SHP77 (cell line): ENCODE measurements around the gene PCDHB16.
"Not testable (repeated sequence)": the region's sequence is repeated elsewhere in the genome, so short reads cannot be mapped to it uniquely, and the experiment has no call there.

Experiments
- DNase-seq, 2 experiments: peaks; one replicate each; lab custom pipeline; 2025; lab: John Stamatoyannopoulos, UW

PCDHB16 gene

DNA sequence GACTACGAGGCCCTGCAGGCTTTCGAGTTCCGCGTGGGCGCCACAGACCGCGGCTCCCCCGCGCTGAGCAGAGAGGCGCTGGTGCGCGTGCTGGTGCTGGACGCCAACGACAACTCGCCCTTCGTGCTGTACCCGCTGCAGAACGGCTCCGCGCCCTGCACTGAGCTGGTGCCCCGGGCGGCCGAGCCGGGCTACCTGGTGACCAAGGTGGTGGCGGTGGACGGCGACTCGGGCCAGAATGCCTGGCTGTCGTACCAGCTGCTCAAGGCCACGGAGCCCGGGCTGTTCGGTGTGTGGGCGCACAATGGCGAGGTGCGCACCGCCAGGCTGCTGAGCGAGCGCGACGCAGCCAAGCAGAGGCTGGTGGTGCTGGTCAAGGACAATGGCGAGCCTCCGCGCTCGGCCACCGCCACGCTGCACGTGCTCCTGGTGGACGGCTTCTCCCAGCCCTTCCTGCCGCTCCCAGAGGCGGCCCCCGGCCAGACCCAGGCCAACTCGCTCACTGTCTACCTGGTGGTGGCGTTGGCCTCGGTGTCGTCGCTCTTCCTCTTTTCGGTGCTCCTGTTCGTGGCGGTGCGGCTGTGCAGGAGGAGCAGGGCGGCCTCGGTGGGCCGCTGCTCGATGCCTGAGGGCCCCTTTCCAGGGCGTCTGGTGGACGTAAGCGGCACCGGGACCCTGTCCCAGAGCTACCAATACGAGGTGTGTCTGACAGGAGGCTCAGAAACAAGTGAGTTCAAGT is 2.1 kb downstream of the PCDHB16 start:
- not testable (repeated sequence) for DNase-seq

DNA sequence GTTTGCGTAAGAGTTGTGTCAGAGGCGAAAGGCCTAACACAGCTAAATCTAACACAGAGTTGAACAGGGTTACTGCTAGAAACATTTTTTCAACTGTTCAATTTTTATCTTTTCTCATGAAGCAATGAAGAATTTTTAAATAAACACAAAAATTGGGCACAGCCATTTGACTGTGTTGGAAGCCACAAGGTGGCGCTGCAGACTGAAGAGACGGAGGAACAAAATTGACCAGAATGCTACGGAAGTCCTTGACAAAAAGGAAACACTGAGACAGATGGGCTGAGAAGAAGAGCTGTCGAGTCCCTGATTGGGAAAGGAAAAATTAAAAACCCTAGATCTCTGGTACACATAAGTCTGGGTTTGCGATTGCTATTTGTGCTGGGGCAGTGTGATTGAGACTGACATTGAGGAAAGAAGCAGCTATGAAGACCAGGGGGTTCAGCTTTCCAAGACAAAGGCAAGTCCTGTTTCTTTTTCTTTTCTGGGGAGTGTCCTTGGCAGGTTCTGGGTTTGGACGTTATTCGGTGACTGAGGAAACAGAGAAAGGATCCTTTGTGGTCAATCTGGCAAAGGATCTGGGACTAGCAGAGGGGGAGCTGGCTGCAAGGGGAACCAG is 4.8 kb downstream of the PCDHB16 start, which contains the start of gene PCDHB9:
Gene PCDHB9, plus strand, starts transcription at position 265 of the 616 bp plus-strand sequence. Its CDS starts 158 bp downstream, at position 423.
- no peak for DNase-seq

DNA sequence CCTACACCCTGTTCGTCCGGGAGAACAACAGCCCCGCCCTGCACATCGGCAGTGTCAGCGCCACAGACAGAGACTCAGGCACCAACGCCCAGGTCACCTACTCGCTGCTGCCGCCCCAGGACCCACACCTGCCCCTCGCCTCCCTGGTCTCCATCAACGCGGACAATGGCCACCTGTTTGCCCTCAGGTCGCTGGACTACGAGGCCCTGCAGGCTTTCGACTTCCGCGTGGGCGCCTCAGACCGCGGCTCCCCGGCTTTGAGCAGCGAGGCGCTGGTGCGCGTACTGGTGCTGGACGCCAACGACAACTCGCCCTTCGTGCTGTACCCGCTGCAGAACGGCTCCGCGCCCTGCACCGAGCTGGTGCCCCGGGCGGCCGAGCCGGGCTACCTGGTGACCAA is 6.5 kb downstream of the PCDHB16 start:
- not testable (repeated sequence) for DNase-seq

DNA sequence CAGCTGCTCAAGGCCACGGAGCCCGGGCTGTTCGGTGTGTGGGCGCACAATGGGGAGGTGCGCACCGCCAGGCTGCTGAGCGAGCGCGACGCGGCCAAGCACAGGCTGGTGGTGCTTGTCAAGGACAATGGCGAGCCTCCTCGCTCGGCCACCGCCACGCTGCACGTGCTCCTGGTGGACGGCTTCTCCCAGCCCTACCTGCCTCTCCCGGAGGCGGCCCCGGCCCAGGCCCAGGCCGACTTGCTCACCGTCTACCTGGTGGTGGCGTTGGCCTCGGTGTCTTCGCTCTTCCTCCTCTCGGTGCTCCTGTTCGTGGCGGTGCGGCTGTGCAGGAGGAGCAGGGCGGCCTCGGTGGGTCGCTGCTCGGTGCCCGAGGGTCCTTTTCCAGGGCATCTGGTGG is 6.9 kb downstream of the PCDHB16 start:
- not testable (repeated sequence) for DNase-seq

DNA sequence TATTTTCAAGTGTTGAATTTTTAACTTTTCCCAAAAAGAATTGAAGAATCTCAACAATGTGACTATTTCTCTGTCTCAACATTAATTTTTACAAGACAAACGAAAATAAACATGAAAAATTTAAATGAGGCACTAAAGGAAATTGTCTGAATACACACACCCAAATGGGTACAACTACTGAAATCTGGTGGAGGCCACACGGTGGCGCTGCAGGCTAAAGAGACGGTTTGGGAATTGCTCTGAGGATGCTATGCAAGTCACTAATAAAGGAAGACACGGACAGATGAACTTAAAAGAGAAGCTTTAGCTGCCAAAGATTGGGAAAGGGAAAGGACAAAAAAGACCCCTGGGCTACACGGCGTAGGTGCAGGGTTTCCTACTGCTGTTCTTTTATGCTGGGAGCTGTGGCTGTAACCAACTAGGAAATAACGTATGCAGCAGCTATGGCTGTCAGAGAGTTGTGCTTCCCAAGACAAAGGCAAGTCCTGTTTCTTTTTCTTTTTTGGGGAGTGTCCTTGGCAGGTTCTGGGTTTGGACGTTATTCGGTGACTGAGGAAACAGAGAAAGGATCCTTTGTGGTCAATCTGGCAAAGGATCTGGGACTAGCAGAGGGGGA is 10.0 kb downstream of the PCDHB16 start, which contains the start of gene PCDHB10:
Gene PCDHB10, plus strand, starts transcription at position 244 of the 616 bp plus-strand sequence. Its CDS starts 200 bp downstream, at position 444.
- peak; percentile 25 to 35 for DNase-seq

DNA sequence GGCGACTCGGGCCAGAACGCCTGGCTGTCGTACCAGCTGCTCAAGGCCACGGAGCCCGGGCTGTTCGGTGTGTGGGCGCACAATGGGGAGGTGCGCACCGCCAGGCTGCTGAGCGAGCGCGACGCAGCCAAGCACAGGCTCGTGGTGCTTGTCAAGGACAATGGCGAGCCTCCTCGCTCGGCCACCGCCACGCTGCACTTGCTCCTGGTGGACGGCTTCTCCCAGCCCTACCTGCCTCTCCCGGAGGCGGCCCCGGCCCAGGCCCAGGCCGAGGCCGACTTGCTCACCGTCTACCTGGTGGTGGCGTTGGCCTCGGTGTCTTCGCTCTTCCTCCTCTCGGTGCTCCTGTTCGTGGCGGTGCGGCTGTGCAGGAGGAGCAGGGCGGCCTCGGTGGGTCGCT is 12.1 kb downstream of the PCDHB16 start:
- not testable (repeated sequence) for DNase-seq

DNA sequence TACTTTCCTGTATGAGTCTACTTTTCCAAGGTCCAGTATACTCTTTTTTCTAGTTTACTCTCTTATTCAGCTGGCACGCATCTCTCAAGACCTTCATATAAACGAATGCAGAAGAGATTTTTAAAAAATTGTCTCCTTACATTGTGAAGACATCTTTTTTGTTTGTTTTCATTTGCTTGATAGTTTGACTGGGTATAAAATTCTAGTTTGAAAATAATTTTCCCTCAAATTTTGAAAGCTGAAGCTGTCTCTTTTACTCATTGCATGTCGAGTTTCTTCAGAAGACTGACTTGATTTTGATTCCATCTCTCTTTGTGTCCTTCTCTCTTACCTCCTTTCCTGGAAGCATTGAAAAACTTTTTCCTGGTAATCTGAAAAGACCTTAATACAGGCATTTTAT is 14.2 kb downstream of the PCDHB16 start:
- DNase-seq, result no peak

DNA sequence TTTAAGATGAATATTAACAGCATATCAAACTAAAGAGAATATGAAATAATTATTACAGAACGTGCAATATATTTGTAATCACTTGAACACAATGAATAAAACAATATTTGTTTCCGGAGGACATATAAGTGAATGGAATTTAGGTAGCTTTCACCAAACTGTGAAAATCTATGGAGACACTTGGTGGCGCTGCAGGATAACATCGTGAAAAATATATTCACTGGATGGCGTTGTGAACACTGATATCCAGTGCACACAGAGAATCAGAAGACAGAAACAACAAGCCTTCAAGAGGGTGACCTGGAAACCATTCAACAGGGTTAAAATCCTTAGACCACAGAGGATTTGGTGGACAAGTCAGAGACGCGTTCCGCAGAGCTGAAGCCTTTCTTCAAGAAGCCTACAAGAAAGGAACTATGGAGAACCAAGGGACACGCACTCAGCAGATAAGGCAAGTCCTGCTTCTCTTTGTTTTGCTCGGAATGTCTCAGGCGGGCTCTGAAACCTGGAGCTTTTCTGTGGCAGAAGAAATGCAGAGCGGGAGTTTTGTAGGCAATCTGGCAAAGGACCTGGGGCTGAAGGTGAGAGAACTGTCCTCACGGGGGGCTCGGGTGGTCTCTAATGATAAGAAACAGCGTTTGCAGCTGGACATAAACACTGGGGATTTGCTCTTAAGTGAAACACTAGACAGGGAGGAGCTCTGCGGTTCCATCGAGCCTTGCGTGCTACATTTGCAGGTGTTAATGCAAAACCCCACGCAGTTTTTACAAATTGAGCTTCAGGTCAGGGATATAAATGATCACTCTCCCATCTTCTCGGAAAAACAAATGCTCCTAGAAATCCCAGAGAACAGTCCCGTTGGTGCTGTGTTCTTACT is 17.4 kb downstream of the PCDHB16 start, which contains the start of gene PCDHB11:
Gene PCDHB11, plus strand, starts transcription at position 269 of the 877 bp plus-strand sequence. Its CDS starts 148 bp downstream, at position 417.
- peak; percentile 18 to 47 for DNase-seq

DNA sequence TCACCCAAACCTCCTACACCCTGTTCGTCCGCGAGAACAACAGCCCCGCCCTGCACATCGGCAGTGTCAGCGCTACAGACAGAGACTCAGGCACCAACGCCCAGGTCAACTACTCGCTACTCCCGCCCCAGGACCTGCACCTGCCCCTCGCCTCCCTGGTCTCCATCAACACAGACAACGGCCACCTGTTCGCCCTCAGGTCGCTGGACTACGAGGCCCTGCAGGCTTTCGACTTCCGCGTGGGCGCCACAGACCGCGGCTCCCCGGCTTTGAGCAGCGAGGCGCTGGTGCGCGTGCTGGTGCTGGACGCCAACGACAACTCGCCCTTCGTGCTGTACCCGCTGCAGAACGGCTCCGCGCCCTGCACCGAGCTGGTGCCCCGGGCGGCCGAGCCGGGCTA is 18.9 kb downstream of the PCDHB16 start:
- not testable (repeated sequence) for DNase-seq

DNA sequence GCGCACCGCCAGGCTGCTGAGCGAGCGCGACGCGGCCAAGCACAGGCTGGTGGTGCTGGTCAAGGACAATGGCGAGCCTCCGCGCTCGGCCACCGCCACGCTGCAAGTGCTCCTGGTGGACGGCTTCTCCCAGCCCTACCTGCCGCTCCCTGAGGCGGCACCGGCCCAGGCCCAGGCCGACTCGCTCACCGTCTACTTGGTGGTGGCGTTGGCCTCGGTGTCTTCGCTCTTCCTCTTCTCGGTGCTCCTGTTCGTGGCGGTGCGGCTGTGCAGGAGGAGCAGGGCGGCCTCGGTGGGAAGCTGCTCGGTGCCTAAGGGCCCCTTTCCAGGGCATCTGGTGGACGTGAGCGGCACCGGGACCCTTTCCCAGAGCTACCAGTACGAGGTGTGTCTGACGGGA is 19.5 kb downstream of the PCDHB16 start:
- DNase-seq, result not testable (repeated sequence)

DNA sequence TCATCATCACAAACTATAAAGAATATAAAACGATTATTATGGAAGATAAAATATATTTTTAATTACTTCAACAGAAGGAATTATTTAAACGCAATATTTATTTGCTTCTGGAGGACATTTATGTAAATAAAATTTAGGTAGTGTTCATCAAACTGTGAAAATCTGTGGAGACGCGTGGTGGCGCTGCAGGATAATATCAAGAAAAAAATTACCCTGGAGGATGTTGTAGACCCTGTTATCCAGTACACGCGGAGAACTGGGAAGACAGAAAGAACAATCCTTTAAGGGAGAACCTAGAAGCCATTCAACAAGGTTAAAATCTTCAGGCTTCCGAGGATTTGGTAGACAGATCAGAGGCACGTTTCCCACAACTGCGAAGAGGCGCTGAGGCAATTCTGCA is 26.3 kb downstream of the PCDHB16 start, which contains the start of gene PCDHB12:
Gene PCDHB12, plus strand, starts transcription at position 242 of the 400 bp plus-strand sequence. CDS start 189 bp downstream, outside the sequence.
- DNase-seq, result no peak

DNA sequence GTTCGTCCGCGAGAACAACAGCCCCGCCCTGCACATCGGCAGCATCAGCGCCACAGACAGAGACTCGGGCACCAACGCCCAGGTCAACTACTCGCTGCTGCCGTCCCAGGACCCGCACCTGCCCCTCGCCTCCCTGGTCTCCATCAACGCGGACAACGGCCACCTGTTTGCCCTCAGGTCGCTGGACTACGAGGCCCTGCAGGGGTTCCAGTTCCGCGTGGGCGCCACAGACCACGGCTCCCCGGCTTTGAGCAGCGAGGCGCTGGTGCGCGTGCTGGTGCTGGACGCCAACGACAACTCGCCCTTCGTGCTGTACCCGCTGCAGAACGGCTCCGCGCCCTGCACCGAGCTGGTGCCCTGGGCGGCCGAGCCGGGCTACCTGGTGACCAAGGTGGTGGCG is 28.1 kb downstream of the PCDHB16 start:
- not testable (repeated sequence) for DNase-seq

DNA sequence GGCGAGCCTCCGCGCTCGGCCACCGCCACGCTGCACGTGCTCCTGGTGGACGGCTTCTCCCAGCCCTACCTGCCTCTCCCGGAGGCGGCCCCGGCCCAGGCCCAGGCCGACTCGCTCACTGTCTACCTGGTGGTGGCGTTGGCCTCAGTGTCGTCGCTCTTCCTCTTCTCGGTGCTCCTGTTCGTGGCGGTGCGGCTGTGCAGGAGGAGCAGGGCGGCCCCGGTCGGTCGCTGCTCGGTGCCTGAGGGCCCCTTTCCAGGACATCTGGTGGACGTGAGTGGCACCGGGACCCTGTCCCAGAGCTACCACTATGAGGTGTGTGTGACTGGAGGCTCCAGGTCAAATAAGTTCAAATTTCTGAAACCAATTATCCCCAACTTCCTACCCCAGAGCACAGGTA is 28.7 kb downstream of the PCDHB16 start:
- not testable (repeated sequence) for DNase-seq

DNA sequence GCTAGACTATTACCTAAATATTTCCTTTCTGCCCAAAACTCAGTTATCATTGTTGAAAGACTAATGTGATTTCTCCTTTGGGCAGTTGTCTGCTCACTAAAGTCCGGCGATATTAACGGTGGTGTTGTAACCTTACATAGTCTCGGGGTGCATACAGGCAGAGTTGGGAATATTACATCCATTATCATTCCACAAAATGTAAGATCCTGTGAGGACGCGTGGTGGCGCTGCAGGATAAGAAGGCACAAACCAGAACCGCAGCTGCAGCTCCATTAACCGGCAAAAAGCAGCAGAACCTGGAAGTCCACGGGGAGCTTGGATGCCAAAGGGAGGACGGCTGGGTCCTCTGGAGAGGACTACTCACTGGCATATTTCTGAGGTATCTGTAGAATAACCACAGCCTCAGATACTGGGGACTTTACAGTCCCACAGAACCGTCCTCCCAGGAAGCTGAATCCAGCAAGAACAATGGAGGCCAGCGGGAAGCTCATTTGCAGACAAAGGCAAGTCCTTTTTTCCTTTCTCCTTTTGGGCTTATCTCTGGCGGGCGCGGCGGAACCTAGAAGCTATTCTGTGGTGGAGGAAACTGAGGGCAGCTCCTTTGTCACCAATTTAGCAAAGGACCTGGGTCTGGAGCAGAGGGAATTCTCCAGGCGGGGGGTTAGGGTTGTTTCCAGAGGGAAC is 31.6 kb downstream of the PCDHB16 start, which contains the start of gene PCDHB13:
Gene PCDHB13, plus strand, starts transcription at position 264 of the 684 bp plus-strand sequence. Its CDS starts 205 bp downstream, at position 469.
- DNase-seq, result peak; percentile 45 to 73

DNA sequence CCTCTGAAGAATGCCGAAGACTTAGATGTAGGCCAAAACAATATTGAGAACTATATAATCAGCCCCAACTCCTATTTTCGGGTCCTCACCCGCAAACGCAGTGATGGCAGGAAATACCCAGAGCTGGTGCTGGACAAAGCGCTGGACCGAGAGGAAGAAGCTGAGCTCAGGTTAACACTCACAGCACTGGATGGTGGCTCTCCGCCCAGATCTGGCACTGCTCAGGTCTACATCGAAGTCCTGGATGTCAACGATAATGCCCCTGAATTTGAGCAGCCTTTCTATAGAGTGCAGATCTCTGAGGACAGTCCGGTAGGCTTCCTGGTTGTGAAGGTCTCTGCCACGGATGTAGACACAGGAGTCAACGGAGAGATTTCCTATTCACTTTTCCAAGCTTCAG is 32.4 kb downstream of the PCDHB16 start:
- not testable (repeated sequence) for DNase-seq

DNA sequence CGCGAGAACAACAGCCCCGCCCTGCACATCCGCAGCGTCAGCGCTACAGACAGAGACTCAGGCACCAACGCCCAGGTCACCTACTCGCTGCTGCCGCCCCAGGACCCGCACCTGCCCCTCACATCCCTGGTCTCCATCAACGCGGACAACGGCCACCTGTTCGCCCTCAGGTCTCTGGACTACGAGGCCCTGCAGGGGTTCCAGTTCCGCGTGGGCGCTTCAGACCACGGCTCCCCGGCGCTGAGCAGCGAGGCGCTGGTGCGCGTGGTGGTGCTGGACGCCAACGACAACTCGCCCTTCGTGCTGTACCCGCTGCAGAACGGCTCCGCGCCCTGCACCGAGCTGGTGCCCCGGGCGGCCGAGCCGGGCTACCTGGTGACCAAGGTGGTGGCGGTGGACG is 33.3 kb downstream of the PCDHB16 start:
- DNase-seq, result not testable (repeated sequence)

DNA sequence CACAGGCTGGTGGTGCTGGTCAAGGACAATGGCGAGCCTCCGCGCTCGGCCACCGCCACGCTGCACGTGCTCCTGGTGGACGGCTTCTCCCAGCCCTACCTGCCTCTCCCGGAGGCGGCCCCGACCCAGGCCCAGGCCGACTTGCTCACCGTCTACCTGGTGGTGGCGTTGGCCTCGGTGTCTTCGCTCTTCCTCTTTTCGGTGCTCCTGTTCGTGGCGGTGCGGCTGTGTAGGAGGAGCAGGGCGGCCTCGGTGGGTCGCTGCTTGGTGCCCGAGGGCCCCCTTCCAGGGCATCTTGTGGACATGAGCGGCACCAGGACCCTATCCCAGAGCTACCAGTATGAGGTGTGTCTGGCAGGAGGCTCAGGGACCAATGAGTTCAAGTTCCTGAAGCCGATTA is 33.8 kb downstream of the PCDHB16 start:
- DNase-seq, result not testable (repeated sequence)

DNA sequence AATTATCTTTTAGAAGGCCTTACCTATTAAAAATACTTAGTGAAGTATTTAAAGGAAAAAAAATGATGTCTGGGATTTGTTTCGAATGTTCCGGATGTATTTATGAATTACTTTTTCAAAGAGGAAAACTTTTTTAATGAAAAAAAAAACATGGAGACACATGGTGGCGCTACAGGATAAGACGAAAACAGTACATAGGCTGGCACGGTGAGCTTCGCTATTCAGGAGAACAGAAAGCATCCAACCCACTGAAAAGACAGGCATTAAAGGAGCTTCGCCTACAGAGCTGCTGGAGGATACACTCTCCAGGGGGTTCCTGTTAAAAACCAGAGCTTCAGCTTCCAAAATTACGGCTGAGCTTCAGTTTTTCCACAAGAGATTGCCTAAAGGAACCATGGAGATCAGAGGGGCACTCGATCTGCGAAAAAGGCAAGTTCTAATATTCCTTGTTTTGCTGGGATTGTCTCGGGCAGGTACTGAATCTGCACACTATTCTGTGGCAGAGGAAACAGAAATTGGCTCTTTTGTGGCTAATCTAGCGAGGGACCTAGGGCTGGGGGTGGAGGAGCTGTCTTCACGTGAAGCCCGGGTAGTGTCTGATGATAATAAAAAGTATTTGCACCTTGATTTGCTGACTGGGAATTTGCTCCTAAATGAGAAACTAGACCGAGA is 41.1 kb downstream of the PCDHB16 start, which contains the start of gene PCDHB14:
Gene PCDHB14, plus strand, starts transcription at position 232 of the 672 bp plus-strand sequence. Its CDS starts 163 bp downstream, at position 395.
- DNase-seq, result peak; percentile 76 to 80

DNA sequence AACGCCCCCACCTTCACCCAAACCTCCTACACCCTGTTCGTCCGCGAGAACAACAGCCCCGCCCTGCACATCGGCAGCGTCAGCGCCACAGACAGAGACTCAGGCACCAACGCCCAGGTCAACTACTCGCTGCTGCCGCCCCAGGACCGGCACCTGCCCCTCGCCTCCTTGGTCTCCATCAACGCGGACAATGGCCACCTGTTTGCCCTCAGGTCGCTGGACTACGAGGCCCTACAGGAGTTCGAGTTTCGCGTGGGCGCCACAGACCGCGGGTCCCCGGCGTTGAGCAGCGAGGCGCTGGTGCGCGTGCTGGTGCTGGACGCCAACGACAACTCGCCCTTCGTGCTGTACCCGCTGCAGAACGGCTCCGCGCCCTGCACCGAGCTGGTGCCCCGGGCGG is 42.7 kb downstream of the PCDHB16 start:
- DNase-seq, result not testable (repeated sequence)

DNA sequence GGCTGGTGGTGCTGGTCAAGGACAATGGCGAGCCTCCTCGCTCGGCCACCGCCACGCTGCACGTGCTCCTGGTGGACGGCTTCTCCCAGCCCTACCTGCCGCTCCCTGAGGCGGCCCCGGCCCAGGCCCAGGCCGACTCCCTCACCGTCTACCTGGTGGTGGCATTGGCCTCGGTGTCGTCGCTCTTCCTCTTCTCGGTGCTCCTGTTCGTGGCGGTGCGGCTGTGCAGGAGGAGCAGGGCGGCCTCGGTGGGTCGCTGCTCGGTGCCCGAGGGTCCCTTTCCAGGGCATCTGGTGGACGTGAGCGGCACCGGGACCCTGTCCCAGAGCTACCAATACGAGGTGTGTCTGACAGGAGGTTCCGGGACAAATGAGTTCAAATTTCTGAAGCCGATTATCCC is 43.2 kb downstream of the PCDHB16 start:
- DNase-seq, result not testable (repeated sequence)
